GM18517 (cell line): Measurements from ENCODE around the gene SMG6.

Experiments
- ATAC-seq: cut with Tn5 transposase; IDR thresholded peaks from one replicate; pipeline ENCODE4 v1.9.1; 2021; ENCODE audit warnings: mild to moderate bottlenecking, moderate library complexity; ENCODE audit not compliant: unreplicated experiment

Gene SMG6

GRCh38 chr17:2111691-2112090 lies 191.9 kb downstream of the SMG6 start:
- no peak for ATAC-seq

GRCh38 chr17:2110436-2110835 lies 193.1 kb downstream of the SMG6 start:
- ATAC-seq, result no peak

- ATAC-seq, result no peak
These were observed 195.4 kb downstream of the SMG6 start for GRCh38 chr17:2108170-2108569.

GRCh38 chr17:2107506-2107905 lies 196.1 kb downstream of the SMG6 start:
- ATAC-seq, result no peak

- no peak for ATAC-seq
These were observed 196.5 kb downstream of the SMG6 start for GRCh38 chr17:2107050-2107449.

- ATAC-seq, result no peak
These were observed 197.2 kb downstream of the SMG6 start for GRCh38 chr17:2106308-2106955.

GRCh38 chr17:2105663-2106062 lies 197.9 kb downstream of the SMG6 start:
- ATAC-seq, result no peak

- no peak for ATAC-seq
These were observed 200.4 kb downstream of the SMG6 start for GRCh38 chr17:2102931-2103809.

GRCh38 chr17:2101448-2102257 lies 201.9 kb downstream of the SMG6 start:
- no peak for ATAC-seq

- no peak for ATAC-seq
These were observed 208.1 kb downstream of the SMG6 start for GRCh38 chr17:2095536-2095910.

- no peak for ATAC-seq
These were observed 208.6 kb downstream of the SMG6 start for GRCh38 chr17:2094891-2095535.

GRCh38 chr17:2093349-2093748 lies 210.2 kb downstream of the SMG6 start:
- ATAC-seq, result no peak

- no peak for ATAC-seq
These were observed 211.3 kb downstream of the SMG6 start for GRCh38 chr17:2092253-2092652.

GRCh38 chr17:2090804-2091534 lies 212.6 kb downstream of the SMG6 start:
- no peak for ATAC-seq

GRCh38 chr17:2090210-2090641 lies 213.4 kb downstream of the SMG6 start:
- no peak for ATAC-seq

GRCh38 chr17:2089021-2089422 lies 214.6 kb downstream of the SMG6 start:
- ATAC-seq, result peak; percentile 15

GRCh38 chr17:2087597-2088211 lies 215.9 kb downstream of the SMG6 start:
- ATAC-seq, result peak; percentile 46

- no peak for ATAC-seq
These were observed 217.3 kb downstream of the SMG6 start for GRCh38 chr17:2086306-2086705.

GRCh38 chr17:2085648-2085949 lies 218.0 kb downstream of the SMG6 start:
- ATAC-seq, result no peak
